HG03521 (cell line): ENCODE data around the gene IQCC.

Experiments
- ATAC-seq: cut with Tn5 transposase; IDR thresholded peaks from one replicate; pipeline ENCODE4 v1.9.1; 2021; ENCODE audit warnings: mild to moderate bottlenecking, moderate library complexity; ENCODE audit not compliant: unreplicated experiment

The IQCC gene

GRCh38 chr1:32221980-32222755 lies 16.7 kb downstream of the IQCC start, which contains the start of the genes EIF3I and TMEM234:
Gene EIF3I, plus strand, starts transcription at chr1:32222407. Its CDS starts 35 bp downstream, at chr1:32222442.
Gene TMEM234, minus strand, starts transcription at chr1:32222353. Its CDS starts 31 bp downstream, at chr1:32222322.
- ATAC-seq, result peak; percentile 83

GRCh38 chr1:32223683-32224082 lies 18.2 kb downstream of the IQCC start:
- ATAC-seq, result no peak

- ATAC-seq, result no peak
These were observed 18.8 kb downstream of the IQCC start for GRCh38 chr1:32224285-32224684.

- no peak for ATAC-seq
These were observed 23.3 kb downstream of the IQCC start for GRCh38 chr1:32228771-32229170.

- ATAC-seq, result no peak
These were observed 26.5 kb downstream of the IQCC start for GRCh38 chr1:32231843-32232432.

GRCh38 chr1:32232558-32233304 lies 27.3 kb downstream of the IQCC start:
- ATAC-seq, result no peak

GRCh38 chr1:32234792-32235191 lies 29.3 kb downstream of the IQCC start:
- ATAC-seq, result no peak

GRCh38 chr1:32239337-32239736 lies 33.9 kb downstream of the IQCC start:
- no peak for ATAC-seq

GRCh38 chr1:32239790-32240139 lies 34.3 kb downstream of the IQCC start:
- no peak for ATAC-seq

GRCh38 chr1:32240140-32240951 lies 34.9 kb downstream of the IQCC start:
- no peak for ATAC-seq

GRCh38 chr1:32241001-32241763 lies 35.7 kb downstream of the IQCC start:
- no peak for ATAC-seq

- ATAC-seq, result no peak
These were observed 36.9 kb downstream of the IQCC start for GRCh38 chr1:32242341-32242851.

GRCh38 chr1:32246888-32247273 lies 41.4 kb downstream of the IQCC start, which contains the start of gene FAM167B:
Gene FAM167B, plus strand, starts transcription at chr1:32247222. Its CDS starts 200 bp downstream, at chr1:32247422.
- no peak for ATAC-seq

GRCh38 chr1:32247452-32247851 lies 42.0 kb downstream of the IQCC start:
- no peak for ATAC-seq

GRCh38 chr1:32247983-32248889 lies 42.8 kb downstream of the IQCC start:
- ATAC-seq, result no peak

- ATAC-seq, result peak; percentile 48
These were observed 44.5 kb downstream of the IQCC start for GRCh38 chr1:32249831-32250525.

GRCh38 chr1:32250893-32251716 lies 45.6 kb downstream of the IQCC start, which contains the start of gene LCK:
Gene LCK, plus strand, starts transcription at chr1:32251265. Its CDS starts 23,065 bp downstream, at chr1:32274330.
- no peak for ATAC-seq
